K562 (cell line): ENCODE measurements around the gene LCA5L. TPM values are rescaled to one million over a fixed set of nuclear protein-coding genes. Genes with fewer than 3 reads are reported as not detected.

Experiments
- BMI1 ChIP-seq: fragments of 150-350 bp; IDR thresholded peaks from 2 replicates; pipeline ENCODE4 v1.6.1; 2014; ENCODE audit warnings: low read length
- CBFA2T2 ChIP-seq: fragments of 450-650 bp; conservative IDR thresholded peaks from 2 replicates; pipeline ENCODE4 v1.6.1; 2017; ENCODE audit warnings: mild to moderate bottlenecking
- CHD2 ChIP-seq: IDR thresholded peaks from 2 replicates; pipeline ENCODE4 v1.6.1; 2011; ENCODE audit warnings: low read depth, low read length
- DNMT1 ChIP-seq: fragments of 450-650 bp; IDR thresholded peaks from 2 replicates; pipeline ENCODE4 v1.6.1; 2016; ENCODE audit warnings: antibody characterized with exemption, mild to moderate bottlenecking
- EHMT2 ChIP-seq: fragments of 450-650 bp; IDR thresholded peaks from 2 replicates; pipeline ENCODE4 v1.6.1; 2018; ENCODE audit warnings: antibody characterized with exemption
- ELF1 ChIP-seq: fragments of 200-800 bp; sonication (Bioruptor generic); IDR thresholded peaks from 2 replicates; pipeline ENCODE4 v1.6.1; 2016; ENCODE audit warnings: missing genetic modification characterization, missing compliant biosample characterization
- ESRRA ChIP-seq: fragments of 450-650 bp; IDR thresholded peaks from 2 replicates; pipeline ENCODE4 v1.6.1; 2014; ENCODE audit warnings: low read depth, mild to moderate bottlenecking, moderate library complexity, borderline replicate concordance
- JUNB ChIP-seq: fragments of 450-650 bp; formaldehyde crosslinking; conservative IDR thresholded peaks from 2 replicates; pipeline ENCODE4 v1.4.0; 2020; ENCODE audit warnings: mild to moderate bottlenecking
- MBD2 ChIP-seq: sonication (generic); IDR thresholded peaks from 2 replicates; pipeline ENCODE4 v1.6.1; 2016; ENCODE audit warnings: low read depth, borderline replicate concordance
- MCM3 ChIP-seq: fragments of 450-650 bp; IDR thresholded peaks from 2 replicates; pipeline ENCODE4 v1.6.1; 2016
- MECOM ChIP-seq: fragments of 250-450 bp; sonication (Bioruptor Pico); IDR thresholded peaks from 2 replicates; pipeline ENCODE4 v1.8.0; 2022; ENCODE audit warnings: inconsistent platforms
- NCOA1 ChIP-seq: fragments of 450-650 bp; IDR thresholded peaks from 2 replicates; pipeline ENCODE4 v1.6.1; 2016; ENCODE audit warnings: low read depth
- NFYB ChIP-seq: IDR thresholded peaks from 2 replicates; pipeline ENCODE4 v1.6.1; 2011; ENCODE audit warnings: mild to moderate bottlenecking, moderate library complexity; ENCODE audit not compliant: insufficient read length; ENCODE audit errors: extremely low read depth
- SAFB ChIP-seq: fragments of 200-400 bp; formaldehyde crosslinking; IDR thresholded peaks from 2 replicates; pipeline ENCODE4 v1.6.1; 2017; ENCODE audit warnings: low read depth, low read length, borderline replicate concordance
- SMARCA4 ChIP-seq: fragments of 450-650 bp; IDR thresholded peaks from 2 replicates; pipeline ENCODE4 v1.6.1; 2016
- SRSF3 ChIP-seq: fragments of 200-400 bp; formaldehyde crosslinking; IDR thresholded peaks from 2 replicates; pipeline ENCODE4 v1.6.1; 2016; ENCODE audit warnings: mild to moderate bottlenecking, low read length, moderate library complexity; ENCODE audit not compliant: insufficient read depth
- ZFP1 ChIP-seq: fragments of 450-650 bp; formaldehyde crosslinking; IDR thresholded peaks from 2 replicates; pipeline ENCODE4 v1.4.0; 2020; ENCODE audit warnings: mild to moderate bottlenecking, mixed read lengths
- ZFP36 ChIP-seq: fragments of 150-350 bp; IDR thresholded peaks from 2 replicates; pipeline ENCODE4 v1.6.1; 2018; ENCODE audit warnings: low read length, low read depth; ENCODE audit not compliant: partially characterized antibody
- ZFPM2 ChIP-seq: fragments of 250-450 bp; sonication (Bioruptor Pico); IDR thresholded peaks from 2 replicates; pipeline ENCODE4 v1.5.1; 2022; ENCODE audit warnings: mild to moderate bottlenecking
- ZNF263 ChIP-seq: sonication (generic); formaldehyde crosslinking; IDR thresholded peaks from 2 replicates; pipeline ENCODE4 v1.8.0; 2022; ENCODE audit warnings: mild to moderate bottlenecking, missing genetic modification reagents, borderline replicate concordance
- ZNF274 ChIP-seq: IDR thresholded peaks from 2 replicates; pipeline ENCODE4 v1.6.1; 2011; ENCODE audit warnings: low read depth, mild to moderate bottlenecking, low read length, moderate library complexity, borderline replicate concordance
- ZNF282 ChIP-seq: sonication (generic); formaldehyde crosslinking; IDR thresholded peaks from 2 replicates; pipeline ENCODE4 v1.8.1; 2023; ENCODE audit warnings: missing genetic modification reagents
- ZNF76 ChIP-seq: fragments of 250-450 bp; sonication (Bioruptor Pico); IDR thresholded peaks from 2 replicates; pipeline ENCODE4 v1.4.0; 2020; ENCODE audit warnings: mild to moderate bottlenecking, moderate library complexity, borderline replicate concordance
- ZNF778 ChIP-seq: fragments of 450-650 bp; formaldehyde crosslinking; IDR thresholded peaks from 2 replicates; pipeline ENCODE4 v1.4.0; 2020; ENCODE audit warnings: mild to moderate bottlenecking, moderate library complexity
- ZZZ3 ChIP-seq: fragments of 450-650 bp; IDR thresholded peaks from 2 replicates; pipeline ENCODE4 v1.6.1; 2016; ENCODE audit warnings: antibody characterized with exemption, mild to moderate bottlenecking, moderate library complexity
- polyA plus RNA-seq, 8 experiments: library from polyadenylated mRNA; depleted of rRNA in 4 of 8; stranded (reverse) in 5 of 8; unstranded in 3 of 8; fragments of >200 nt; fragmentation: Nextera tagmentation in 2 of 8; fragmentation: Illumina TruSeq in 1 of 8; extraction: Ambion mirVana in 2 of 8; extraction: Trizol in 1 of 8; gene quantifications; 2 replicates each; pipeline versions ENCODE4 v1.2.1 to v1.2.3, GENCODE V29; 2011 to 2014; ENCODE audit warnings: inconsistent platforms in 1 of 8, missing spikeins in 1 of 8
- total RNA-seq, 7 experiments: library from RNA; depleted of rRNA in 6 of 7; stranded (reverse); fragments of >200 nt in 6 of 7; fragmentation: Illumina TruSeq in 2 of 7; extraction: Trizol in 2 of 7; gene quantifications; 2 replicates each; pipeline versions ENCODE4 v1.2.1 to v1.2.3, GENCODE V29; 2011 to 2021; ENCODE audit warnings: low replicate concordance in 1 of 7
- TF ChIP-seq, protein P1 (sequence below): fragments of 150-350 bp; conservative IDR thresholded peaks from 2 replicates; pipeline ENCODE4 v1.6.1; 2014; ENCODE audit warnings: low read length
- TF ChIP-seq, protein P2 (sequence below): fragments of 250-450 bp; sonication (Bioruptor Pico); IDR thresholded peaks from 2 replicates; pipeline ENCODE4 v1.9.0; 2021; ENCODE audit warnings: mild to moderate bottlenecking

The LCA5L gene
- total and polyA plus RNA-seq, 9 of the 15 experiments (the other 6 are each of a cell fraction or from before 2014, with no cell fraction given) = 1.8 to 4.9 (median 3.8) TPM

DNA sequence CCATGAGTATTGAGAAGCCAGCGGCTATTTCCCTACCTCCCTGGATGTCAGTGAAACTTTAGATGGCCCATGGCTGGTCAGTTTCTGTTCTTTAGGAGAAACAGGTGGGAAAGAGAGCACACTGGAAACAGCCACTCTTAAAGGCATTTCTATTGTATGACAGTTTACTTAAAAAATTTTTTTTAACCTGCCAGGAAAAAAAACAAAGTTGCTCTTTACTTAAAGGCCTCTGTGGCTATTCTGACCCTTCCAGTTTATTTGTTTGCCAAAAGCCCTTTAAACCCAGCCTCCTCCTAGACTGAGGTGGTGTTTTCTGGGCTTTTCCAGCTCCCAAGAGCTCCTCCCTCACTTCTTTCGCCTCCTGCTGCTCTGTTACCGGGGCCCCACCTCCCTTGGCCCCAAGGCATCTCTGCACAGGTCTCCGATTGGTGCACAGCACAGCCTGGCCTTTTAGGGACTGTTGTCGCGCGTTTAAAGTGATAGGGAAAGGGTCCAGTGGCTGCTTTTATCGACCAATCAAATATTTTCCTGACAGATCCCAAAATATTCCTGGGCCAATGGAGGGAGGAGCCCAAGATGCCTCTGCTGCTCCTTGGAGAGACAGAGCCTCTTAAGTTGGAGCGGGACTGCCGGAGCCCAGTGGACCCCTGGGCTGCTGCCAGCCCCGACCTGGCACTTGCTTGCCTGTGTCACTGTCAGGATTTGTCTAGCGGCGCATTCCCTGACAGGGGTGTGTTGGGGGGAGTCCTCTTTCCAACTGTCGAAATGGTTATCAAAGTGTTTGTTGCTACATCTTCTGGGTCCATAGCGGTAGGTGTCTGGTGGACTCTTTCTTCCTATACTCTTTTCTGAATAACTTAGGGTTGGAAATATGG, 6.0 kb upstream of the LCA5L start, which contains the start of gene SH3BGR (continued):
- TF ChIP-seq, protein P1, sequence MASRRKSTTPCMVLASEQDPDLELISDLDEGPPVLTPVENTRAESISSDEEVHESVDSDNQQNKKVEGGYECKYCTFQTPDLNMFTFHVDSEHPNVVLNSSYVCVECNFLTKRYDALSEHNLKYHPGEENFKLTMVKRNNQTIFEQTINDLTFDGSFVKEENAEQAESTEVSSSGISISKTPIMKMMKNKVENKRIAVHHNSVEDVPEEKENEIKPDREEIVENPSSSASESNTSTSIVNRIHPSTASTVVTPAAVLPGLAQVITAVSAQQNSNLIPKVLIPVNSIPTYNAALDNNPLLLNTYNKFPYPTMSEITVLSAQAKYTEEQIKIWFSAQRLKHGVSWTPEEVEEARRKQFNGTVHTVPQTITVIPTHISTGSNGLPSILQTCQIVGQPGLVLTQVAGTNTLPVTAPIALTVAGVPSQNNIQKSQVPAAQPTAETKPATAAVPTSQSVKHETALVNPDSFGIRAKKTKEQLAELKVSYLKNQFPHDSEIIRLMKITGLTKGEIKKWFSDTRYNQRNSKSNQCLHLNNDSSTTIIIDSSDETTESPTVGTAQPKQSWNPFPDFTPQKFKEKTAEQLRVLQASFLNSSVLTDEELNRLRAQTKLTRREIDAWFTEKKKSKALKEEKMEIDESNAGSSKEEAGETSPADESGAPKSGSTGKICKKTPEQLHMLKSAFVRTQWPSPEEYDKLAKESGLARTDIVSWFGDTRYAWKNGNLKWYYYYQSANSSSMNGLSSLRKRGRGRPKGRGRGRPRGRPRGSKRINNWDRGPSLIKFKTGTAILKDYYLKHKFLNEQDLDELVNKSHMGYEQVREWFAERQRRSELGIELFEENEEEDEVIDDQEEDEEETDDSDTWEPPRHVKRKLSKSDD = no peak
- TF ChIP-seq MBD2 = peak; percentile 40; the same call in 1 of the 2 replicates
- no peak for TF ChIP-seq ZNF76 (CRISPR knock-in tag)
- no peak for TF ChIP-seq SMARCA4
- no peak for TF ChIP-seq ZZZ3
- no peak for TF ChIP-seq EHMT2
- TF ChIP-seq ZNF263 (CRISPR knock-in tag) = no peak
- TF ChIP-seq JUNB (CRISPR knock-in tag) = 0 out of 2 replicates have a peak, but pooled peaks have one; percentile 3
- TF ChIP-seq ZFPM2 (CRISPR knock-in tag) = no peak
- TF ChIP-seq SAFB = no peak
- TF ChIP-seq ZNF274 = no peak
- no peak for TF ChIP-seq MECOM
- no peak for TF ChIP-seq ESRRA
- TF ChIP-seq ELF1 (tag) = no peak
- peak; percentile 47 for TF ChIP-seq ZFP36
- peak; percentile 83 for TF ChIP-seq NFYB
- no peak for TF ChIP-seq SRSF3
- no peak for TF ChIP-seq ZFP1 (CRISPR knock-in tag)
- TF ChIP-seq BMI1 = no peak
- no peak for TF ChIP-seq MCM3
- no peak for TF ChIP-seq NCOA1
- TF ChIP-seq DNMT1 = no peak
- TF ChIP-seq CBFA2T2 = no peak
- TF ChIP-seq, protein P2, sequence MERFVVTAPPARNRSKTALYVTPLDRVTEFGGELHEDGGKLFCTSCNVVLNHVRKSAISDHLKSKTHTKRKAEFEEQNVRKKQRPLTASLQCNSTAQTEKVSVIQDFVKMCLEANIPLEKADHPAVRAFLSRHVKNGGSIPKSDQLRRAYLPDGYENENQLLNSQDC (CRISPR knock-in tag) = no peak
- no peak for TF ChIP-seq ZNF282
- TF ChIP-seq ZNF778 (CRISPR knock-in tag) = no peak
- no peak for TF ChIP-seq CHD2
